Nephron (organoid): ENCODE results near the gene NAA80.

ENCODE experiments used
- H3K27ac Mint-ChIP-seq, 3 experiments: 2 replicates each; pipeline ENCODE4 v1.8.0; 2020; ENCODE audit warnings: mixed read lengths in 3 of 3, mild to moderate bottlenecking in 2 of 3, moderate library complexity in 1 of 3
- H3K27me3 Mint-ChIP-seq: 2 replicates; pipeline ENCODE4 v1.8.0; 2021; ENCODE audit warnings: low read depth, mild to moderate bottlenecking, moderate library complexity, mixed read lengths
- H3K36me3 Mint-ChIP-seq: 2 replicates; pipeline ENCODE4 v1.8.0; 2020; ENCODE audit warnings: low read depth, mixed read lengths
- H3K4me1 Mint-ChIP-seq: 2 replicates; pipeline ENCODE4 v1.8.0; 2020; ENCODE audit warnings: mixed read lengths
- H3K4me3 Mint-ChIP-seq, 3 experiments: 2 replicates each; pipeline ENCODE4 v1.8.0; 2020; ENCODE audit warnings: mild to moderate bottlenecking in 3 of 3, mixed read lengths in 3 of 3, moderate library complexity in 2 of 3
- H3K9me3 Mint-ChIP-seq: 2 replicates; pipeline ENCODE4 v1.8.0; 2020; ENCODE audit warnings: mixed read lengths
- CTCF ChIP-seq, 3 experiments: fragments of 200-600 bp; sonication (generic); IDR thresholded peaks; one replicate each; pipeline ENCODE4 v1.5.0; 2021; ENCODE audit warnings: antibody characterized with exemption in 3 of 3; ENCODE audit not compliant: unreplicated experiment in 3 of 3

The NAA80 gene

DNA sequence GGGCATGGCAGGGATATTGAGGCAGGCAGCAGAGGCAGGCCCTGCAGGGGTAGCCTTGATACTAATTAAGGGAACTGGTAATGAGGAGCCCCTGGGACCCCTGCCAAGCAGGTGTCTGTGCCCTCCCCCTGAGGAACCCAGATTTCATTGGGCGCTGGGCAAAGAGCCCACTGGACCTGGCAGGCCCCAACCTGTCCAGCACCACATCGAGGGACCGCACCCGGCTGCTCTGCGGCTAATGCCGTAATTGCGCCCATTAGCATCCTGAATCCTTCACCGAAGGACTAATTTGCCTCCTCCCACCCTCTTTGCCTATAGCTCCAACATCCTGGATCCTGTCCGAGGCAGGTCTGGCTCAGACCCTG lies 44.0 kb downstream of the NAA80 start:
- Mint-ChIP-seq H3K4me3 (no peak overlapping the region), H3K27ac (no peak overlapping the region)

GRCh38 chr3:50254577-50255250 lies 44.5 kb downstream of the NAA80 start:
- peaks cover 28% of the 10 kb centered on the region for H3K36me3 Mint-ChIP-seq
- H3K4me1 Mint-ChIP-seq: peaks cover 34% of the 10 kb centered on the region
- TF ChIP-seq CTCF (IDR thresholded peaks at IDR 0.05; ENCODE audit: unreplicated experiment in 3 of 3): no peak
- H3K27me3 Mint-ChIP-seq: no peaks in the 10 kb centered on the region
- H3K4me3 Mint-ChIP-seq: no peak overlapping the region
- no peak overlapping the region for H3K27ac Mint-ChIP-seq
- no peaks in the 10 kb centered on the region for H3K9me3 Mint-ChIP-seq

More for the DNA sequence above, 44.0 kb downstream of the NAA80 start:
- Mint-ChIP-seq H3K36me3 (peaks cover 25% of the 10 kb centered on the region), H3K27me3 (no peaks in the 10 kb centered on the region), H3K4me1 (peaks cover 33% of the 10 kb centered on the region), H3K9me3 (no peaks in the 10 kb centered on the region)
- TF ChIP-seq CTCF (IDR thresholded peaks at IDR 0.05; ENCODE audit: unreplicated experiment in 3 of 3): no peak

- Mint-ChIP-seq H3K9me3 (no peaks in the 10 kb centered on the region), H3K36me3 (peaks cover 15% of the 10 kb centered on the region), H3K27ac (peak overlapping the region in 1 of 3 experiments; percentile 55), H3K27me3 (no peaks in the 10 kb centered on the region), H3K4me1 (peaks cover 28% of the 10 kb centered on the region), H3K4me3 (no peak overlapping the region)
- no peak for TF ChIP-seq CTCF (IDR thresholded peaks at IDR 0.05; ENCODE audit: unreplicated experiment in 3 of 3)
These were observed 48.0 kb downstream of the NAA80 start for GRCh38 chr3:50251220-50251619.

- H3K27me3 Mint-ChIP-seq: no peaks in the 10 kb centered on the region
- peaks cover 35% of the 10 kb centered on the region for H3K4me1 Mint-ChIP-seq
These were observed 48.7 kb downstream of the NAA80 start for GRCh38 chr3:50250514-50250913.

GRCh38 chr3:50249457-50249856 lies 49.7 kb downstream of the NAA80 start:
- no peak overlapping the region for H3K27ac Mint-ChIP-seq
- H3K36me3 Mint-ChIP-seq: peaks cover 12% of the 10 kb centered on the region
- H3K4me3 Mint-ChIP-seq: no peak overlapping the region
- no peak for TF ChIP-seq CTCF (IDR thresholded peaks at IDR 0.05; ENCODE audit: unreplicated experiment in 3 of 3)
- H3K27me3 Mint-ChIP-seq: no peaks in the 10 kb centered on the region
- no peaks in the 10 kb centered on the region for H3K9me3 Mint-ChIP-seq
- H3K4me1 Mint-ChIP-seq: peaks cover 40% of the 10 kb centered on the region

More at GRCh38 chr3:50250514-50250913, 48.7 kb downstream of the NAA80 start:
- Mint-ChIP-seq H3K36me3 (peaks cover 12% of the 10 kb centered on the region), H3K9me3 (no peaks in the 10 kb centered on the region), H3K27ac (no peak overlapping the region), H3K4me3 (no peak overlapping the region)
- TF ChIP-seq CTCF (IDR thresholded peaks at IDR 0.05; ENCODE audit: unreplicated experiment in 3 of 3): no peak

DNA sequence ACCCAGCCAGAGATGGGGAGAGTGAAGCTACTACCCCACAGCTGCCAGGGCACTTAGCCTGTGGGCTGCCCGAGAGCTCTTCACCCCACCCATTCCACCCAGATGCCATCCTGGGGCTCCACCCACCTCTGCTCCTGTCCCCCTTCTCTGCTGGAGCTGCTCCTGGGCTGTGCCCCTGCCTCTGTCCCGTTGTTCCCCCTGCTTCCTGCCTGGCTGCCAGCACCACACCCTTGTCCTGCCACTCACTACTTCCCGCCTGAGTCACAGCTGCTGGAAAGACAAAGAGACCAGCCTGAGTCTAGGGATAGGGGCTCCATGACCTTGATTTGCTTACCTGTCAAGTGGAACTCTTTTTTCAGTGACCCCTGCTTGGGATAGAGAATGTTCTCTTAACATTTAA lies 50.8 kb downstream of the NAA80 start:
- no peak for TF ChIP-seq CTCF (IDR thresholded peaks at IDR 0.05; ENCODE audit: unreplicated experiment in 3 of 3)
- Mint-ChIP-seq H3K27ac (peak overlapping the region; percentile 47 to 73 (median 69)), H3K4me3 (peak overlapping the region in 1 of 3 experiments; percentile 36), H3K27me3 (no peaks in the 10 kb centered on the region), H3K4me1 (peaks cover 40% of the 10 kb centered on the region), H3K36me3 (peaks cover 8% of the 10 kb centered on the region), H3K9me3 (no peaks in the 10 kb centered on the region)
